Liver (tissue), 9 donors: ENCODE results near the gene A4GALT. TPM values are rescaled to one million over a fixed set of nuclear protein-coding genes. Genes with fewer than 3 reads are reported as not detected.

Source experiments
- DNase-seq: peaks from one replicate; pipeline ENCODE4 v3.0.0-alpha.2; 2017; ENCODE audit warnings: low spot score
- H3K27ac ChIP-seq, 2 donors: one replicate each; pipeline ENCODE4 v1.7.0; 2013; ENCODE audit warnings: inconsistent platforms in 2 of 2, low read length in 2 of 2, control low read depth in 1 of 2, low read depth in 1 of 2, mild to moderate bottlenecking in 1 of 2
- H3K27me3 ChIP-seq, 4 donors: one replicate each; pipeline versions ENCODE4 v1.6.1 to v1.7.0; 2013; ENCODE audit warnings: low read length in 3 of 4, inconsistent platforms in 1 of 4, mild to moderate bottlenecking in 1 of 4, moderate library complexity in 1 of 4; ENCODE audit not compliant: control insufficient read depth in 4 of 4, insufficient read depth in 4 of 4
- H3K36me3 ChIP-seq, 4 donors: one replicate each; pipeline versions ENCODE4 v1.6.1 to v1.7.0; 2013; ENCODE audit warnings: low read length in 3 of 4, mild to moderate bottlenecking in 3 of 4, low read depth in 1 of 4, moderate library complexity in 1 of 4; ENCODE audit not compliant: control insufficient read depth in 4 of 4, insufficient read depth in 3 of 4
- H3K4me1 ChIP-seq, 4 donors: one replicate each; pipeline versions ENCODE4 v1.6.1 to v1.7.0; 2013; ENCODE audit warnings: low read length in 3 of 4, mild to moderate bottlenecking in 3 of 4, moderate library complexity in 1 of 4; ENCODE audit not compliant: control insufficient read depth in 4 of 4, insufficient read depth in 4 of 4
- H3K4me3 ChIP-seq, 3 donors: one replicate each; pipeline versions ENCODE4 v1.6.1 to v1.7.0; 2013; ENCODE audit warnings: low read length in 3 of 3, control low read depth in 1 of 3, low read depth in 1 of 3, mild to moderate bottlenecking in 1 of 3
- H3K9ac ChIP-seq, 2 donors: one replicate each; pipeline ENCODE4 v1.7.0; 2013; ENCODE audit warnings: low read length in 2 of 2, mild to moderate bottlenecking in 2 of 2, moderate library complexity in 2 of 2, control low read depth in 1 of 2, low read depth in 1 of 2
- H3K9me3 ChIP-seq, 4 donors: one replicate each; pipeline versions ENCODE4 v1.6.1 to v1.7.0; 2013; ENCODE audit warnings: low read length in 3 of 4; ENCODE audit not compliant: control insufficient read depth in 4 of 4
- EGR1 ChIP-seq, 2 donors: IDR thresholded peaks; 2 replicates each; pipeline ENCODE4 v1.6.1; 2016 to 2018; ENCODE audit warnings: antibody characterized with exemption in 2 of 2, low read depth in 2 of 2
- FOXA1 ChIP-seq: IDR thresholded peaks from 2 replicates; pipeline ENCODE4 v1.6.1; 2016; ENCODE audit warnings: antibody characterized with exemption
- FOXA2 ChIP-seq: IDR thresholded peaks from 2 replicates; pipeline ENCODE4 v1.6.1; 2016; ENCODE audit warnings: antibody characterized with exemption
- GABPA ChIP-seq, 2 donors: IDR thresholded peaks in 1 of 2; conservative IDR thresholded peaks in 1 of 2; 2 replicates each; pipeline ENCODE4 v1.6.1; 2016; ENCODE audit warnings: antibody characterized with exemption in 2 of 2, mild to moderate bottlenecking in 1 of 2, moderate library complexity in 1 of 2
- HNF4A ChIP-seq, 2 donors: conservative IDR thresholded peaks; 2 replicates each; pipeline ENCODE4 v1.6.1; 2016; ENCODE audit warnings: antibody characterized with exemption in 2 of 2, mild to moderate bottlenecking in 2 of 2
- HNF4G ChIP-seq: IDR thresholded peaks from 2 replicates; pipeline ENCODE4 v1.6.1; 2016; ENCODE audit warnings: antibody characterized with exemption
- JUND ChIP-seq, 2 donors: IDR thresholded peaks; 2 replicates each; pipeline ENCODE4 v1.6.1; 2016; ENCODE audit warnings: antibody characterized with exemption in 2 of 2
- NR2F2 ChIP-seq: IDR thresholded peaks from 2 replicates; pipeline ENCODE4 v1.6.1; 2016; ENCODE audit warnings: antibody characterized with exemption
- RAD21 ChIP-seq, 2 donors: IDR thresholded peaks; 2 replicates each; pipeline ENCODE4 v1.6.1; 2016; ENCODE audit warnings: antibody characterized with exemption in 2 of 2, mild to moderate bottlenecking in 2 of 2
- RXRA ChIP-seq, 2 donors: IDR thresholded peaks; 2 replicates each; pipeline ENCODE4 v1.6.1; 2017 to 2018; ENCODE audit warnings: antibody characterized with exemption in 2 of 2, mild to moderate bottlenecking in 1 of 2
- SP1 ChIP-seq: IDR thresholded peaks from 2 replicates; pipeline ENCODE4 v1.6.1; 2018; ENCODE audit warnings: antibody characterized with exemption, mild to moderate bottlenecking
- TAF1 ChIP-seq: conservative IDR thresholded peaks from 2 replicates; pipeline ENCODE4 v1.6.1; 2016; ENCODE audit warnings: antibody characterized with exemption, mild to moderate bottlenecking
- YY1 ChIP-seq: IDR thresholded peaks from 2 replicates; pipeline ENCODE4 v1.6.1; 2016; ENCODE audit warnings: antibody characterized with exemption, mild to moderate bottlenecking
- WGBS: extraction: QIAGEN DNeasy Blood & Tissue Kit; methylation state at CpG from one replicate; pipeline ENCODE4 v1.1.7; 2013; 5-methylcytosine and 5-hydroxymethylcytosine counted together
- polyA plus RNA-seq, 2 donors: library from polyadenylated mRNA; stranded (reverse) in 1 of 2; unstranded in 1 of 2; fragments of 200-250 nt in 1 of 2; fragments of >200 nt in 1 of 2; fragmentation: Nextera tagmentation in 1 of 2; extraction: Ambion mirVana in 1 of 2; gene quantifications; one replicate each; pipeline versions ENCODE4 v1.2.1 to v1.2.3, GENCODE V29; 2013 to 2015
- total RNA-seq, 2 donors: library from RNA; depleted of rRNA; stranded (reverse); fragments of >200 nt; gene quantifications; one replicate each; pipeline ENCODE4 v1.2.3, GENCODE V29; 2014
- TF ChIP-seq, protein P1 (sequence below): IDR thresholded peaks from 2 replicates; pipeline ENCODE4 v1.6.1; 2016; ENCODE audit warnings: antibody characterized with exemption, mild to moderate bottlenecking
- TF ChIP-seq, protein P2 (sequence below): fragments of 150-350 bp; IDR thresholded peaks from 2 replicates; pipeline ENCODE4 v1.5.1; 2017; ENCODE audit warnings: improper control_type of control experiment, low read depth, low read length; ENCODE audit not compliant: missing input control
- TF ChIP-seq, protein P3 (sequence below): IDR thresholded peaks from 2 replicates; pipeline ENCODE4 v1.6.1; 2016; ENCODE audit warnings: antibody characterized with exemption
- TF ChIP-seq, protein P4 (sequence below): IDR thresholded peaks from 2 replicates; pipeline ENCODE4 v1.6.1; 2016; ENCODE audit warnings: antibody characterized with exemption
- TF ChIP-seq, protein P5 (sequence below): IDR thresholded peaks from 2 replicates; pipeline ENCODE4 v1.6.1; 2016; ENCODE audit warnings: antibody characterized with exemption
- donor health status: healthy.
- donor health status: healthy.
- donor health status: healthy.
- donor health status: healthy.
- donor health status: healthy.

A4GALT gene
- total and polyA plus RNA-seq, 4 donors, result 1.6 to 8.2 (median 2.0) TPM

DNA sequence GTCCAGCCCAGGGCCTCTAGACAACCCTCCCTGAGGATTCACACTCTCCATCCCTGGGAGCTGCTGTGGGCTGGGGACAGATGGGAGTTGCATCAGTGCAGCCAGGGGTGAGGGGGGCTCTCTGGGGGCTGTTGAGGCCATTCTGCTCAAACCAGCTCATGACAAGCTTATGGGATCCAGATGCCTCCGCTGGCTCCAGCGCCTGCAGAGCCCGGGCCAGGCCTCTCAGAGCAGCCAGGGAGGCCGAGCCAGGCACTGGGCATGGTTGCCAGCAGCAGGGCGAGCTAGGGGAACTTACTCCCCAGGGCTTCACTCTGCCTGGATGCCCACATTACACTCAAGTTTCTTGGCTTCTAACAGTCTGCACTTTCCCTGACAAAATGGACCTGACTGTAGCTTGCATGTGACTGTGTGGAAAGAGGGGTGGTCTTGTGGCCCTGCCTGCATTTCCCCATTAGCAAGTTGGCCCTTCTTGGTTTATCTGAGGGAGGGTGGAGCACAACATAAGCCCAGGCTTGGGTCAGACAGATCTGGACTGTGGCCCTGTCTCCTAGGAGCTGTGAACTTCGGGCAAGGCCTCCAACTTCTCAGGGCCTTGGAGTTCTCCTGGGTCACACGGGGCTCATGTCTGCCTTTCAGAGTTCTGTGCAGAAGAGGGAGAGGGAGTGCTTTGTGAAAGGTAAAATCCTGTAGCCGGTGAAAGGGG, 36.9 kb downstream of the A4GALT start:
- TF ChIP-seq EGR1 (IDR thresholded peaks at IDR 0.05; ENCODE audit: low read depth in 2 of 2) (no peak), NR2F2 (peak; percentile 12)
- 86% methylated on average over 8 of the region's 8 CpGs for WGBS
- H3K27me3 ChIP-seq, result no peaks in the 10 kb centered on the region
- DNase-seq, result no peak
- no peak overlapping the region for H3K9ac ChIP-seq
- H3K9me3 ChIP-seq, result peaks cover 0 to under 1% (median 0%) of the 10 kb centered on the region in 4 donors
- no peaks in the 10 kb centered on the region for H3K36me3 ChIP-seq
- peaks cover 7 to 16% (median 10%) of the 10 kb centered on the region in 4 donors for H3K4me1 ChIP-seq
- no peak overlapping the region for H3K27ac ChIP-seq
- H3K4me3 ChIP-seq, result no peak overlapping the region

DNA sequence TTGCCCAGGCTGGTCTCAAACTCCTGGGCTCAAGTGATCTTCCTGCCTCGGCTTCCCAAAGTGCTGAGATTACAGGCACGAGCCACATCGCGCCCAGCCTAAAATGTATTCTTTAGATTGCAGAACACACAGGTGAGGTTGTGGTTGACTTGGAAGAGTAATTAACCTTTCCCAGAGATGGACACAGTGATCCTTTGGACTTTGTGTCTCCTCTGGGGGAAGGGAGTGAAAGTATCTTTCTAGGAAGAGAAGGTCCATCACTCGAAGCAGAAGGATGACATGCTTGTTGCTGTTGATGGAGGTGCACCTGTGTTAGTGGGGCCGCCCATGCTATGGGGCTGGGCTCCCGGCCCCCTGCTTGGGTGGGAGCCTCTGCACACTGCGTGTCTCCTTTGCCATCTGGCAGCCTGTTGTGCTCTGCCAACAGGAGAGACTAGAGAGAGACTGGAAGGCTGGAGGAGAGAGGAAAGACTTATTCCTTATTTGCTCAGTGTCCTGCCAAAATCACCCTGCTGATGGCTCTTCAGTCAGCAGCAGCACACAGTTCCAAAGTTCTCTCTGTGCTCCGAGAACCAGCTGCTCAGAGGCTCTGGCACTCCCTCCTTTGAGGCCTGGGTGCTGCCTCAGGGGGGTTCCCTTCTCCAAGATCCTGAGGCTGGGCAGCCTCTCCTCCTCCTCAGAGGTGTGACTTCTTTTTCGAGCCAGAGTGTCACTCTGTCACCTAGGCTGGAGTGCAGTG, 38.4 kb downstream of the A4GALT start:
- TF ChIP-seq NR2F2, result no peak
- TF ChIP-seq RAD21 (IDR thresholded peaks at IDR 0.05), result peak in 1 of 2 donors; percentile 10
- TF ChIP-seq SP1, result no peak
- TF ChIP-seq, protein P1, sequence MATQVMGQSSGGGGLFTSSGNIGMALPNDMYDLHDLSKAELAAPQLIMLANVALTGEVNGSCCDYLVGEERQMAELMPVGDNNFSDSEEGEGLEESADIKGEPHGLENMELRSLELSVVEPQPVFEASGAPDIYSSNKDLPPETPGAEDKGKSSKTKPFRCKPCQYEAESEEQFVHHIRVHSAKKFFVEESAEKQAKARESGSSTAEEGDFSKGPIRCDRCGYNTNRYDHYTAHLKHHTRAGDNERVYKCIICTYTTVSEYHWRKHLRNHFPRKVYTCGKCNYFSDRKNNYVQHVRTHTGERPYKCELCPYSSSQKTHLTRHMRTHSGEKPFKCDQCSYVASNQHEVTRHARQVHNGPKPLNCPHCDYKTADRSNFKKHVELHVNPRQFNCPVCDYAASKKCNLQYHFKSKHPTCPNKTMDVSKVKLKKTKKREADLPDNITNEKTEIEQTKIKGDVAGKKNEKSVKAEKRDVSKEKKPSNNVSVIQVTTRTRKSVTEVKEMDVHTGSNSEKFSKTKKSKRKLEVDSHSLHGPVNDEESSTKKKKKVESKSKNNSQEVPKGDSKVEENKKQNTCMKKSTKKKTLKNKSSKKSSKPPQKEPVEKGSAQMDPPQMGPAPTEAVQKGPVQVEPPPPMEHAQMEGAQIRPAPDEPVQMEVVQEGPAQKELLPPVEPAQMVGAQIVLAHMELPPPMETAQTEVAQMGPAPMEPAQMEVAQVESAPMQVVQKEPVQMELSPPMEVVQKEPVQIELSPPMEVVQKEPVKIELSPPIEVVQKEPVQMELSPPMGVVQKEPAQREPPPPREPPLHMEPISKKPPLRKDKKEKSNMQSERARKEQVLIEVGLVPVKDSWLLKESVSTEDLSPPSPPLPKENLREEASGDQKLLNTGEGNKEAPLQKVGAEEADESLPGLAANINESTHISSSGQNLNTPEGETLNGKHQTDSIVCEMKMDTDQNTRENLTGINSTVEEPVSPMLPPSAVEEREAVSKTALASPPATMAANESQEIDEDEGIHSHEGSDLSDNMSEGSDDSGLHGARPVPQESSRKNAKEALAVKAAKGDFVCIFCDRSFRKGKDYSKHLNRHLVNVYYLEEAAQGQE, result no peak
- no peak for TF ChIP-seq EGR1 (IDR thresholded peaks at IDR 0.05; ENCODE audit: low read depth in 2 of 2)
- no peak for TF ChIP-seq HNF4G
- no peak for TF ChIP-seq FOXA2
- TF ChIP-seq, protein P2, sequence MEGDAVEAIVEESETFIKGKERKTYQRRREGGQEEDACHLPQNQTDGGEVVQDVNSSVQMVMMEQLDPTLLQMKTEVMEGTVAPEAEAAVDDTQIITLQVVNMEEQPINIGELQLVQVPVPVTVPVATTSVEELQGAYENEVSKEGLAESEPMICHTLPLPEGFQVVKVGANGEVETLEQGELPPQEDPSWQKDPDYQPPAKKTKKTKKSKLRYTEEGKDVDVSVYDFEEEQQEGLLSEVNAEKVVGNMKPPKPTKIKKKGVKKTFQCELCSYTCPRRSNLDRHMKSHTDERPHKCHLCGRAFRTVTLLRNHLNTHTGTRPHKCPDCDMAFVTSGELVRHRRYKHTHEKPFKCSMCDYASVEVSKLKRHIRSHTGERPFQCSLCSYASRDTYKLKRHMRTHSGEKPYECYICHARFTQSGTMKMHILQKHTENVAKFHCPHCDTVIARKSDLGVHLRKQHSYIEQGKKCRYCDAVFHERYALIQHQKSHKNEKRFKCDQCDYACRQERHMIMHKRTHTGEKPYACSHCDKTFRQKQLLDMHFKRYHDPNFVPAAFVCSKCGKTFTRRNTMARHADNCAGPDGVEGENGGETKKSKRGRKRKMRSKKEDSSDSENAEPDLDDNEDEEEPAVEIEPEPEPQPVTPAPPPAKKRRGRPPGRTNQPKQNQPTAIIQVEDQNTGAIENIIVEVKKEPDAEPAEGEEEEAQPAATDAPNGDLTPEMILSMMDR, result no peak
- TF ChIP-seq, protein P3, sequence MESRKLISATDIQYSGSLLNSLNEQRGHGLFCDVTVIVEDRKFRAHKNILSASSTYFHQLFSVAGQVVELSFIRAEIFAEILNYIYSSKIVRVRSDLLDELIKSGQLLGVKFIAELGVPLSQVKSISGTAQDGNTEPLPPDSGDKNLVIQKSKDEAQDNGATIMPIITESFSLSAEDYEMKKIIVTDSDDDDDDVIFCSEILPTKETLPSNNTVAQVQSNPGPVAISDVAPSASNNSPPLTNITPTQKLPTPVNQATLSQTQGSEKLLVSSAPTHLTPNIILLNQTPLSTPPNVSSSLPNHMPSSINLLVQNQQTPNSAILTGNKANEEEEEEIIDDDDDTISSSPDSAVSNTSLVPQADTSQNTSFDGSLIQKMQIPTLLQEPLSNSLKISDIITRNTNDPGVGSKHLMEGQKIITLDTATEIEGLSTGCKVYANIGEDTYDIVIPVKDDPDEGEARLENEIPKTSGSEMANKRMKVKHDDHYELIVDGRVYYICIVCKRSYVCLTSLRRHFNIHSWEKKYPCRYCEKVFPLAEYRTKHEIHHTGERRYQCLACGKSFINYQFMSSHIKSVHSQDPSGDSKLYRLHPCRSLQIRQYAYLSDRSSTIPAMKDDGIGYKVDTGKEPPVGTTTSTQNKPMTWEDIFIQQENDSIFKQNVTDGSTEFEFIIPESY, result no peak
- TF ChIP-seq, protein P4, sequence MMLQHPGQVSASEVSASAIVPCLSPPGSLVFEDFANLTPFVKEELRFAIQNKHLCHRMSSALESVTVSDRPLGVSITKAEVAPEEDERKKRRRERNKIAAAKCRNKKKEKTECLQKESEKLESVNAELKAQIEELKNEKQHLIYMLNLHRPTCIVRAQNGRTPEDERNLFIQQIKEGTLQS, result no peak
- TF ChIP-seq, protein P5, sequence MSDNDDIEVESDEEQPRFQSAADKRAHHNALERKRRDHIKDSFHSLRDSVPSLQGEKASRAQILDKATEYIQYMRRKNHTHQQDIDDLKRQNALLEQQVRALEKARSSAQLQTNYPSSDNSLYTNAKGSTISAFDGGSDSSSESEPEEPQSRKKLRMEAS, result no peak
- TF ChIP-seq JUND (IDR thresholded peaks at IDR 0.05), result no peak
- peak; percentile 59 for TF ChIP-seq HNF4A (conservative IDR thresholded peaks at IDR 0.05)
- no peak for TF ChIP-seq YY1
- TF ChIP-seq FOXA1, result no peak
- TF ChIP-seq GABPA (IDR thresholded peaks at IDR 0.05 in 1 of 2, conservative IDR thresholded peaks at IDR 0.05 in 1 of 2), result no peak
- TF ChIP-seq TAF1, result no peak
- peak in 1 of 2 donors; percentile 11 for TF ChIP-seq RXRA (IDR thresholded peaks at IDR 0.05)
- Histone ChIP-seq H3K27me3 (no peaks in the 10 kb centered on the region), H3K9ac (no peak overlapping the region), H3K36me3 (no peaks in the 10 kb centered on the region), H3K27ac (no peak overlapping the region), H3K9me3 (peaks cover 0 to 1% (median 0%) of the 10 kb centered on the region in 4 donors), H3K4me3 (no peak overlapping the region), H3K4me1 (peaks cover 0 to 4% (median 2%) of the 10 kb centered on the region in 4 donors)
- 57% methylated on average over 10 of the region's 10 CpGs for whole genome bisulfite sequencing
- no peak for DNase-seq
